HCT116 (cell line): ENCODE results near the gene APOH. TPM values are rescaled to one million over a fixed set of nuclear protein-coding genes. Genes with fewer than 3 reads are reported as not detected.

Experiments used
- ATAC-seq: fragments of 200-7000 bp; cut with Tn5 transposase; 2 replicates; pipeline ENCODE4 v1.9.1; 2020; ENCODE audit warnings: mild to moderate bottlenecking, moderate library complexity
- BruUV-seq: library from RNA; stranded (reverse); fragments of 400-500 nt; replicated peaks from 2 replicates; lab custom pipeline; 2021; lab: Mats Ljungman, UMichigan
- CTCF ChIA-PET: fragments of 300-600 bp; sonication (Branson Sonifier 250); formaldehyde crosslinking; loops from one replicate; lab custom pipeline; 2021; ENCODE audit warnings: antibody characterized with exemption; lab: Charles Lee
- POLR2A ChIA-PET: fragments of 300-600, 350-600 bp; sonication (Branson Sonifier 250); formaldehyde crosslinking; loops from one replicate; lab custom pipeline; 2021; ENCODE audit warnings: antibody characterized with exemption; lab: Charles Lee
- RAD21 ChIA-PET, 2 experiments: fragments of 300-600 bp; sonication (Branson Sonifier 250); formaldehyde crosslinking; loops; one replicate each; lab custom pipeline; 2023; ENCODE audit warnings: low total read pairs in 2 of 2; ENCODE audit not compliant: uncharacterized antibody in 2 of 2, unreplicated experiment in 2 of 2, low non-redundant PET in 1 of 2; lab: Charles Lee
- DNase-seq: peaks from one replicate; pipeline ENCODE4 v3.0.0-alpha.2; 2010; ENCODE audit warnings: low read depth, low spot score
- H2AFZ ChIP-seq: fragments of 200-600 bp; shearing (Covaris generic), sonication (generic); 2 replicates; pipeline ENCODE4 v1.6.1; 2017; ENCODE audit warnings: low read depth, mixed run types, mixed read lengths, antibody characterized with exemption, low read length; ENCODE audit not compliant: poor library complexity, severe bottlenecking
- H3K27ac ChIP-seq: 2 replicates; pipeline ENCODE4 v1.5.1; 2012; ENCODE audit warnings: low read depth, low read length
- H3K27me3 ChIP-seq: fragments of 200-600 bp; sonication (generic); 2 replicates; pipeline ENCODE4 v1.6.1; 2016; ENCODE audit warnings: mixed run types, low read length, mixed read lengths; ENCODE audit not compliant: insufficient read depth
- H3K36me3 ChIP-seq, 2 experiments: fragments of 200-500 bp in 1 of 2; fragments of 200-600 bp in 1 of 2; sonication (Bioruptor generic) in 1 of 2; sonication (generic) in 1 of 2; 2 replicates each; pipeline versions ENCODE4 v1.5.1 to v1.6.1; 2014 to 2016; ENCODE audit warnings: low read length in 2 of 2, inconsistent platforms in 1 of 2, mixed read lengths in 1 of 2, mixed run types in 1 of 2; ENCODE audit not compliant: insufficient read depth in 2 of 2, control insufficient read depth in 1 of 2
- H3K4me1 ChIP-seq, 2 experiments: fragments of 200-600 bp in 1 of 2; sonication (generic) in 1 of 2; 2 replicates each; pipeline versions ENCODE4 v1.5.1 to v1.6.1; 2012 to 2017; ENCODE audit warnings: low read length in 2 of 2, inconsistent platforms in 1 of 2, mild to moderate bottlenecking in 1 of 2, mixed read lengths in 1 of 2, mixed run types in 1 of 2, moderate library complexity in 1 of 2; ENCODE audit not compliant: insufficient read depth in 2 of 2, control insufficient read depth in 1 of 2
- H3K4me2 ChIP-seq: fragments of 200-600 bp; sonication (generic); 2 replicates; pipeline ENCODE4 v1.6.1; 2017; ENCODE audit warnings: mixed run types, low read length, mixed read lengths
- H3K4me3 ChIP-seq, 2 experiments: fragments of 200-600 bp in 1 of 2; sonication (generic) in 1 of 2; replicated peaks in 1 of 2; 2 replicates each; pipeline ENCODE4 v1.5.1; 2011 to 2016; ENCODE audit warnings: low read length in 2 of 2, control low read depth in 1 of 2, low read depth in 1 of 2, mild to moderate bottlenecking in 1 of 2, mixed read lengths in 1 of 2, mixed run types in 1 of 2
- H3K79me2 ChIP-seq: fragments of 200-600 bp; sonication (generic); 2 replicates; pipeline ENCODE4 v1.6.1; 2017; ENCODE audit warnings: mild to moderate bottlenecking, mixed run types, low read length, moderate library complexity, mixed read lengths; ENCODE audit not compliant: insufficient read depth
- H3K9ac ChIP-seq: fragments of 200-600 bp; sonication (generic); 2 replicates; pipeline ENCODE4 v1.6.1; 2016; ENCODE audit warnings: low read length, mixed read lengths
- H3K9me2 ChIP-seq: fragments of 200-600 bp; sonication (generic), shearing (Covaris generic); 2 replicates; pipeline ENCODE4 v1.6.1; 2017; ENCODE audit warnings: mixed run types, mild to moderate bottlenecking, moderate library complexity; ENCODE audit not compliant: insufficient read depth
- H3K9me3 ChIP-seq, 2 experiments: fragments of 200-500 bp in 1 of 2; fragments of 200-600 bp in 1 of 2; sonication (Bioruptor generic) in 1 of 2; sonication (generic) in 1 of 2; 2 replicates each; pipeline ENCODE4 v1.6.1; 2014 to 2017; ENCODE audit warnings: low read length in 2 of 2, mixed read lengths in 2 of 2, inconsistent platforms in 1 of 2, low read depth in 1 of 2, mild to moderate bottlenecking in 1 of 2, mixed run types in 1 of 2, moderate library complexity in 1 of 2; ENCODE audit not compliant: control insufficient read depth in 1 of 2, insufficient read depth in 1 of 2
- H4K20me1 ChIP-seq: fragments of 200-600 bp; sonication (generic), shearing (Covaris generic); 2 replicates; pipeline ENCODE4 v1.6.1; 2017; ENCODE audit warnings: mixed run types, mild to moderate bottlenecking, moderate library complexity; ENCODE audit not compliant: insufficient read depth
- CBX3 ChIP-seq: IDR thresholded peaks from 2 replicates; pipeline ENCODE4 v1.6.1; 2012; ENCODE audit warnings: low read depth
- CEBPB ChIP-seq: IDR thresholded peaks from 2 replicates; pipeline ENCODE4 v1.6.1; 2012; ENCODE audit warnings: low read depth
- ELF1 ChIP-seq: IDR thresholded peaks from 2 replicates; pipeline ENCODE4 v1.6.1; 2012; ENCODE audit warnings: low read depth, borderline replicate concordance
- JUND ChIP-seq: IDR thresholded peaks from 2 replicates; pipeline ENCODE4 v1.6.1; 2012
- MAX ChIP-seq: IDR thresholded peaks from 2 replicates; pipeline ENCODE4 v1.6.1; 2012
- SRF ChIP-seq: IDR thresholded peaks from 2 replicates; pipeline ENCODE4 v1.6.1; 2012; ENCODE audit warnings: low read depth
- TCF7L2 ChIP-seq: IDR thresholded peaks from 2 replicates; pipeline ENCODE4 v1.7.0; 2011; ENCODE audit warnings: borderline replicate concordance, inconsistent platforms; ENCODE audit not compliant: insufficient read depth, insufficient read length; ENCODE audit errors: extremely low read depth
- ZFX ChIP-seq: fragments of 450-650 bp; IDR thresholded peaks from 2 replicates; pipeline ENCODE4 v1.6.1; 2017
- intact Hi-C: fragments of 100-400 bp; cut with micrococcal nuclease; formaldehyde crosslinking; loops from 2 replicates; pipeline ENCODE4 v1.10.0; 2022
- total RNA-seq: library from RNA; stranded (reverse); gene quantifications from one replicate; pipeline ENCODE4 v1.2.1, GENCODE V29; 2021; ENCODE audit not compliant: unreplicated experiment

Gene APOH
- total RNA-seq, 1 experiment from 2014 or later = 1.7 TPM

- Histone ChIP-seq H3K79me2 (no peaks in the 10 kb centered on the region), H3K9me3 (no peaks in the 10 kb centered on the region), H3K36me3 (no peaks in the 10 kb centered on the region), H3K4me2 (no peak overlapping the region), H3K27ac (no peak overlapping the region), H3K4me1 (no peaks in the 10 kb centered on the region), H3K27me3 (no peaks in the 10 kb centered on the region), H3K4me3 (no peak overlapping the region), H3K9ac (no peak overlapping the region), H3K9me2 (no peaks in the 10 kb centered on the region), H2AFZ (no peak overlapping the region), H4K20me1 (no peaks in the 10 kb centered on the region)
- no peak for ATAC-seq
- POLR2A ChIA-PET = no interaction called here
- no TSS peak for BruUV-seq
- RAD21 ChIA-PET = no interaction called here
- no peak for TF ChIP-seq CBX3
- no peak for TF ChIP-seq CEBPB
- no peak for DNase-seq
- intact Hi-C loops = no loop called here
- CTCF ChIA-PET = no interaction called here
These were observed 5.4 kb upstream of the APOH start for GRCh38 chr17:66234611-66235010.

GRCh38 chr17:66233023-66233753 lies 4.0 kb upstream of the APOH start:
- Histone ChIP-seq H3K9me2 (no peaks in the 10 kb centered on the region), H3K9me3 (no peaks in the 10 kb centered on the region), H3K27me3 (no peaks in the 10 kb centered on the region), H2AFZ (no peak overlapping the region), H3K27ac (no peak overlapping the region), H3K4me2 (no peak overlapping the region), H3K4me1 (no peaks in the 10 kb centered on the region), H3K79me2 (no peaks in the 10 kb centered on the region), H3K4me3 (no peak overlapping the region), H4K20me1 (no peaks in the 10 kb centered on the region), H3K36me3 (no peaks in the 10 kb centered on the region), H3K9ac (no peak overlapping the region)
- CTCF ChIA-PET = no interaction called here
- intact Hi-C loops = no loop called here
- DNase-seq = no peak
- RAD21 ChIA-PET = no interaction called here
- no peak for ATAC-seq
- no TSS peak for BruUV-seq
- POLR2A ChIA-PET = no interaction called here
- TF ChIP-seq JUND = no peak
- no peak for TF ChIP-seq MAX
- TF ChIP-seq SRF = no peak
- no peak for TF ChIP-seq ZFX
- TF ChIP-seq ELF1 = no peak
- TF ChIP-seq TCF7L2 = no peak
